H1 (cell line): Measurements from ENCODE around the gene ZFTA.

Source experiments
- CEBPB ChIP-seq: IDR thresholded peaks from 2 replicates; pipeline ENCODE4 v1.6.1; 2012; ENCODE audit warnings: low read depth, low read length
- CTCF ChIP-seq, 3 experiments: IDR thresholded peaks; 1 replicate in 2 of 3; 2 replicates in 1 of 3; pipeline versions ENCODE4 v1.5.1 to v1.6.1; 2011; ENCODE audit warnings: low read length in 3 of 3, mild to moderate bottlenecking in 3 of 3, inconsistent platforms in 2 of 3, low read depth in 1 of 3, moderate library complexity in 1 of 3; ENCODE audit not compliant: insufficient read depth in 1 of 3; ENCODE audit errors: control extremely low read depth in 1 of 3
- HDAC2 ChIP-seq, 2 experiments: fragments of 300-600 bp in 1 of 2; sonication (generic) in 1 of 2; IDR thresholded peaks; 2 replicates each; pipeline ENCODE4 v1.6.1; 2011 to 2012; ENCODE audit warnings: low read depth in 2 of 2, low read length in 2 of 2, mild to moderate bottlenecking in 2 of 2, moderate library complexity in 2 of 2, borderline replicate concordance in 1 of 2, inconsistent platforms in 1 of 2
- JUND ChIP-seq: IDR thresholded peaks from 2 replicates; pipeline ENCODE4 v1.6.1; 2011; ENCODE audit warnings: mild to moderate bottlenecking, improper control_type of control experiment, low read length
- MAFK ChIP-seq: IDR thresholded peaks from 2 replicates; pipeline ENCODE4 v1.6.1; 2012; ENCODE audit warnings: low read depth, mild to moderate bottlenecking, improper control_type of control experiment, low read length
- PHF8 ChIP-seq: fragments of 200-600 bp; sonication (generic); conservative IDR thresholded peaks from 2 replicates; pipeline ENCODE4 v1.7.1; 2012; ENCODE audit warnings: low read depth, mild to moderate bottlenecking, inconsistent platforms, low read length, moderate library complexity
- POLR2A ChIP-seq, 2 experiments: IDR thresholded peaks; 1 replicate in 1 of 2; 2 replicates in 1 of 2; pipeline ENCODE4 v1.6.1; 2011; ENCODE audit warnings: low read depth in 2 of 2, low read length in 2 of 2, mild to moderate bottlenecking in 2 of 2; ENCODE audit errors: control extremely low read depth in 1 of 2
- SP2 ChIP-seq: IDR thresholded peaks from 2 replicates; pipeline ENCODE4 v1.6.1; 2012; ENCODE audit warnings: mild to moderate bottlenecking, low read length, inconsistent platforms
- TBP ChIP-seq: IDR thresholded peaks from 2 replicates; pipeline ENCODE4 v1.6.1; 2011; ENCODE audit warnings: low read depth, low read length, improper control_type of control experiment
- TF ChIP-seq, protein P1 (sequence below): IDR thresholded peaks from 2 replicates; pipeline ENCODE4 v1.6.1; 2012; ENCODE audit warnings: inconsistent platforms

- no peak for TF ChIP-seq PHF8
- no peak for TF ChIP-seq CTCF (IDR thresholded peaks at IDR 0.05; ENCODE audit: control extremely low read depth in 1 of 3, insufficient read depth in 1 of 3, low read depth in 1 of 3, low read length in 3 of 3)
- TF ChIP-seq HDAC2 (IDR thresholded peaks at IDR 0.05; ENCODE audit: borderline replicate concordance in 1 of 2, low read depth in 2 of 2, low read length in 2 of 2): no peak
- no peak for TF ChIP-seq POLR2A (IDR thresholded peaks at IDR 0.05; ENCODE audit: control extremely low read depth in 1 of 2, low read depth in 2 of 2, low read length in 2 of 2)
- no peak for TF ChIP-seq JUND
- TF ChIP-seq, protein P1, sequence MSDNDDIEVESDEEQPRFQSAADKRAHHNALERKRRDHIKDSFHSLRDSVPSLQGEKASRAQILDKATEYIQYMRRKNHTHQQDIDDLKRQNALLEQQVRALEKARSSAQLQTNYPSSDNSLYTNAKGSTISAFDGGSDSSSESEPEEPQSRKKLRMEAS: no peak
- no peak for TF ChIP-seq SP2
- no peak for TF ChIP-seq TBP
- no peak for TF ChIP-seq CEBPB
- TF ChIP-seq MAFK: no peak
Measured at GRCh38 chr11:63782749-63783148, 14.2 kb upstream of the ZFTA start.
